ENCODE results near the gene RRH. TPM values are rescaled to one million over a fixed set of nuclear protein-coding genes. Genes with fewer than 3 reads are reported as not detected.

RRH gene
- total and polyA plus RNA-seq, 2 donors (not counting 1 experiment from before 2014, with no cell fraction given), result 0.28 to 0.64 TPM

- H3K9me3 Mint-ChIP-seq (ENCODE audit: insufficient read depth), result no peaks in the 10 kb centered on the region
- TF ChIP-seq CTCF (IDR thresholded peaks at IDR 0.05) (no peak), EZH2 (IDR thresholded peaks at IDR 0.05; ENCODE audit: borderline replicate concordance, insufficient read depth, low read depth, low read length, poor library complexity, severe bottlenecking) (no peak)
- peaks cover 15% of the 10 kb centered on the region for H3K4me1 Mint-ChIP-seq
- ChIA-PET POLR2A (no interaction called here), CTCF (no interaction called here)
- Histone ChIP-seq H3K27ac (ENCODE audit: low read length in 2 of 2) (no peak overlapping the region), H3K4me2 (replicated peaks; ENCODE audit: low read depth, low read length, poor library complexity, severe bottlenecking) (no peak overlapping the region), H3K4me3 (ENCODE audit: control extremely low read depth in 1 of 5, extremely low read depth in 1 of 5, insufficient read depth in 1 of 5, low read depth in 2 of 5, low read length in 4 of 5) (no peak overlapping the region), H4K20me1 (ENCODE audit: control insufficient read depth, insufficient read depth, low read length, poor library complexity, severe bottlenecking) (no peaks in the 10 kb centered on the region), H3K4me1 (ENCODE audit: control insufficient read depth in 2 of 2, insufficient read depth in 2 of 2, low read length in 2 of 2) (peaks cover 5 to 9% of the 10 kb centered on the region in 2 donors), H3K27me3 (replicated peaks in 1 of 4; ENCODE audit: control extremely low read depth in 1 of 4, control insufficient read depth in 3 of 4, insufficient read depth in 4 of 4, low read length in 3 of 4) (no peaks in the 10 kb centered on the region), H3K79me2 (ENCODE audit: control insufficient read depth, insufficient read depth, low read length) (peaks cover 22% of the 10 kb centered on the region), H2AFZ (ENCODE audit: insufficient read depth, low read depth, low read length, poor library complexity, severe bottlenecking) (no peak overlapping the region), H3K9me3 (ENCODE audit: control extremely low read depth in 1 of 3, control insufficient read depth in 2 of 3, insufficient read depth in 1 of 3, low read length in 2 of 3) (no peaks in the 10 kb centered on the region), H3K36me3 (replicated peaks in 1 of 2; ENCODE audit: control extremely low read depth in 1 of 2, control insufficient read depth in 1 of 2, extremely low read depth in 1 of 2, insufficient read depth in 2 of 2, low read length in 1 of 2) (peaks cover 0 to 44% of the 10 kb centered on the region in 2 experiments), H3K9ac (ENCODE audit: low read length) (no peak overlapping the region)
- no peak for DNase-seq
- no peak overlapping the region for H3K4me3 Mint-ChIP-seq
- no peak overlapping the region for H3K27ac Mint-ChIP-seq
- no peaks in the 10 kb centered on the region for H3K27me3 Mint-ChIP-seq
- WGBS (ENCODE audit: insufficient coverage), result no CpG with 5 or more reads among the region's 2 CpGs
- ATAC-seq (ENCODE audit: low read depth), result no peak
- intact Hi-C loops (cut with micrococcal nuclease), result no loop called here
These were observed 6.6 kb upstream of the RRH start for GRCh38 chr4:109821185-109821584.

- H3K4me3 Mint-ChIP-seq, result no peak overlapping the region
- Histone ChIP-seq H3K4me3 (ENCODE audit: control extremely low read depth in 1 of 5, extremely low read depth in 1 of 5, insufficient read depth in 1 of 5, low read depth in 2 of 5, low read length in 4 of 5) (no peak overlapping the region), H3K4me2 (replicated peaks; ENCODE audit: low read depth, low read length, poor library complexity, severe bottlenecking) (no peak overlapping the region), H3K79me2 (ENCODE audit: control insufficient read depth, insufficient read depth, low read length) (no peaks in the 10 kb centered on the region), H3K9ac (ENCODE audit: low read length) (no peak overlapping the region), H3K27me3 (replicated peaks in 1 of 4; ENCODE audit: control extremely low read depth in 1 of 4, control insufficient read depth in 3 of 4, insufficient read depth in 4 of 4, low read length in 3 of 4) (no peaks in the 10 kb centered on the region), H3K4me1 (ENCODE audit: control insufficient read depth in 2 of 2, insufficient read depth in 2 of 2, low read length in 2 of 2) (no peaks in the 10 kb centered on the region), H2AFZ (ENCODE audit: insufficient read depth, low read depth, low read length, poor library complexity, severe bottlenecking) (no peak overlapping the region), H4K20me1 (ENCODE audit: control insufficient read depth, insufficient read depth, low read length, poor library complexity, severe bottlenecking) (no peaks in the 10 kb centered on the region), H3K9me3 (ENCODE audit: control extremely low read depth in 1 of 3, control insufficient read depth in 2 of 3, insufficient read depth in 1 of 3, low read length in 2 of 3) (no peaks in the 10 kb centered on the region), H3K36me3 (replicated peaks in 1 of 2; ENCODE audit: control extremely low read depth in 1 of 2, control insufficient read depth in 1 of 2, extremely low read depth in 1 of 2, insufficient read depth in 2 of 2, low read length in 1 of 2) (peaks cover 0 to 29% of the 10 kb centered on the region in 2 experiments), H3K27ac (ENCODE audit: low read length in 2 of 2) (no peak overlapping the region)
- ATAC-seq (ENCODE audit: low read depth), result peak; percentile 24
- TF ChIP-seq CTCF (IDR thresholded peaks at IDR 0.05), result peak; percentile 76
- TF ChIP-seq EZH2 (IDR thresholded peaks at IDR 0.05; ENCODE audit: borderline replicate concordance, insufficient read depth, low read depth, low read length, poor library complexity, severe bottlenecking), result no peak
- H3K27me3 Mint-ChIP-seq, result no peaks in the 10 kb centered on the region
- no peaks in the 10 kb centered on the region for H3K4me1 Mint-ChIP-seq
- intact Hi-C loops (cut with micrococcal nuclease), result loop anchor here (1.0 kb wide), 2 partner anchors 11 to 123 kb away; partner anchors contain the start of genes CASP6 and GAR1
- DNase-seq, result peak; percentile 30
- ChIA-PET CTCF (interaction anchor here (0.7 to 4.8 kb wide), 8 partner anchors 11 to 1254 kb away, joined by 3 to 28 read pairs (median 4); partner anchors contain the start of genes GAR1 and SEC24B), POLR2A (no interaction called here)
- no peaks in the 10 kb centered on the region for H3K9me3 Mint-ChIP-seq (ENCODE audit: insufficient read depth)
- H3K27ac Mint-ChIP-seq, result no peak overlapping the region
These were observed 1.1 kb upstream of the RRH start for GRCh38 chr4:109826719-109827118.
